CD4-positive, alpha-beta memory T cell (primary cell): ENCODE data around the gene IGFL2. TPM values are rescaled to one million over a fixed set of nuclear protein-coding genes. Genes with fewer than 3 reads are reported as not detected.
"Not testable (repeated sequence)": the region's sequence is repeated elsewhere in the genome, so short reads cannot be mapped to it uniquely, and the experiment has no call there.

Experiments used
- CTCF ChIA-PET: fragments of 350-600 bp; sonication (Branson Sonifier 250); formaldehyde crosslinking; loops from one replicate; lab custom pipeline; 2021; ENCODE audit warnings: inconsistent platforms; ENCODE audit not compliant: partially characterized antibody; lab: Charles Lee
- POLR2A ChIA-PET: fragments of 350-600 bp; sonication (Branson Sonifier 250); formaldehyde crosslinking; loops from one replicate; lab custom pipeline; 2021; ENCODE audit not compliant: partially characterized antibody; lab: Charles Lee
- DNase-seq, 5 donors: peaks; one replicate each; pipeline versions ENCODE4 v3.0.0 to v3.0.0-alpha.2; 2020 to 2022; ENCODE audit warnings: mixed read lengths in 1 of 5
- H3K27ac ChIP-seq: one replicate; pipeline ENCODE4 v1.7.0; 2013; ENCODE audit warnings: low read depth, low read length
- H3K27me3 ChIP-seq: 2 replicates; pipeline ENCODE4 v1.7.0; 2013; ENCODE audit warnings: mild to moderate bottlenecking, low read length, moderate library complexity; ENCODE audit not compliant: insufficient read depth
- H3K36me3 ChIP-seq: 2 replicates; pipeline ENCODE4 v1.7.0; 2013; ENCODE audit warnings: mild to moderate bottlenecking, low read length, moderate library complexity; ENCODE audit not compliant: insufficient read depth
- H3K4me1 ChIP-seq: 2 replicates; pipeline ENCODE4 v1.7.0; 2013; ENCODE audit warnings: mild to moderate bottlenecking, low read length, moderate library complexity; ENCODE audit not compliant: insufficient read depth
- H3K4me3 ChIP-seq, 2 donors: one replicate each; pipeline ENCODE4 v1.7.0; 2013; ENCODE audit warnings: low read length in 2 of 2, mild to moderate bottlenecking in 1 of 2
- H3K9me3 ChIP-seq, 2 donors: one replicate each; pipeline ENCODE4 v1.7.0; 2013; ENCODE audit warnings: low read length in 2 of 2, control low read depth in 1 of 2; ENCODE audit not compliant: control insufficient read depth in 1 of 2
- H3K27ac Mint-ChIP-seq, 7 donors: one replicate each; pipeline ENCODE4 v1.8.0; 2020 to 2021; ENCODE audit warnings: mixed read lengths in 7 of 7, mild to moderate bottlenecking in 6 of 7, inconsistent platforms in 3 of 7, moderate library complexity in 3 of 7
- H3K27me3 Mint-ChIP-seq, 2 donors: one replicate each; pipeline ENCODE4 v1.8.0; 2020 to 2021; ENCODE audit warnings: mixed read lengths in 2 of 2
- H3K36me3 Mint-ChIP-seq, 2 donors: one replicate each; pipeline ENCODE4 v1.8.0; 2020 to 2021; ENCODE audit warnings: mixed read lengths in 2 of 2, inconsistent platforms in 1 of 2, mild to moderate bottlenecking in 1 of 2
- H3K4me1 Mint-ChIP-seq, 4 donors: one replicate each; pipeline ENCODE4 v1.8.0; 2020 to 2021; ENCODE audit warnings: mixed read lengths in 4 of 4, mild to moderate bottlenecking in 1 of 4
- H3K4me3 Mint-ChIP-seq, 8 donors: one replicate each; pipeline ENCODE4 v1.8.0; 2020 to 2021; ENCODE audit warnings: mixed read lengths in 8 of 8, mild to moderate bottlenecking in 7 of 8, moderate library complexity in 6 of 8, inconsistent platforms in 3 of 8
- H3K9me3 Mint-ChIP-seq, 8 donors: one replicate each; pipeline ENCODE4 v1.8.0; 2020 to 2021; ENCODE audit warnings: mixed read lengths in 8 of 8, mild to moderate bottlenecking in 5 of 8, inconsistent platforms in 3 of 8, moderate library complexity in 1 of 8
- intact Hi-C: fragments of 100-400 bp; cut with micrococcal nuclease; formaldehyde crosslinking; loops from one replicate; pipeline ENCODE4 v1.15.1; 2023
- polyA plus RNA-seq, 2 donors: library from polyadenylated mRNA; unstranded; fragments of 300-500 nt; fragmentation: Illumina TruSeq; gene quantifications; one replicate each; pipeline ENCODE4 v1.2.3, GENCODE V29; 2021
- total RNA-seq, 2 experiments: library from RNA; stranded (reverse); gene quantifications; one replicate each; pipeline ENCODE4 v1.2.3, GENCODE V29; 2021

IGFL2 gene
- total and polyA plus RNA-seq, 4 experiments from 2014 or later = 0.28 to 0.47 TPM; not detected in 2

DNA sequence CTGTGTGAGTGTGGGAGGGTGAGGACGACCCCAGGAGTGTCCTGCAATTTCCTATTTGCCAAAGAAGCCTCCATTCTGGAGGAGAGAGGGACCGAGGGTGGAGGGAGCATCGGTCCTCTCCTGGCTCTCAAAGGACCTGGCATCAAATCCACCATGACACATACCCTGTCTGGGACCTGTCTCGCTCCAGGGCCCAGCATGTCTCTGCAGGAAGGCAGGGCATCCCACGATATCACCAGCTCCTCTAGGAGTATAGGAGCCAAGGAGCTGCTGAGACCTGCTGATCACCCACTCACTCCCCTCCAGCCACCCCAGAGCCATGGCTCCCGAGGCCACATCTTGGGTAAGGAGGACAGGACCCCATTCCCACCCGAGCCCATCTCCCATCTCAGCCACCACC, 47.9 kb downstream of the IGFL2 start:
- H3K27ac Mint-ChIP-seq, H3K4me1 ChIP-seq, H3K36me3 Mint-ChIP-seq, H3K4me3 Mint-ChIP-seq, H3K4me3 ChIP-seq, CTCF ChIA-PET, intact Hi-C loops, H3K4me1 Mint-ChIP-seq, POLR2A ChIA-PET, H3K27me3 ChIP-seq, DNase-seq, H3K27ac ChIP-seq, H3K9me3 ChIP-seq, H3K36me3 ChIP-seq, H3K9me3 Mint-ChIP-seq: not testable (repeated sequence)
- peaks cover 24 to 34% of the 10 kb centered on the region in 2 donors for H3K27me3 Mint-ChIP-seq

DNA sequence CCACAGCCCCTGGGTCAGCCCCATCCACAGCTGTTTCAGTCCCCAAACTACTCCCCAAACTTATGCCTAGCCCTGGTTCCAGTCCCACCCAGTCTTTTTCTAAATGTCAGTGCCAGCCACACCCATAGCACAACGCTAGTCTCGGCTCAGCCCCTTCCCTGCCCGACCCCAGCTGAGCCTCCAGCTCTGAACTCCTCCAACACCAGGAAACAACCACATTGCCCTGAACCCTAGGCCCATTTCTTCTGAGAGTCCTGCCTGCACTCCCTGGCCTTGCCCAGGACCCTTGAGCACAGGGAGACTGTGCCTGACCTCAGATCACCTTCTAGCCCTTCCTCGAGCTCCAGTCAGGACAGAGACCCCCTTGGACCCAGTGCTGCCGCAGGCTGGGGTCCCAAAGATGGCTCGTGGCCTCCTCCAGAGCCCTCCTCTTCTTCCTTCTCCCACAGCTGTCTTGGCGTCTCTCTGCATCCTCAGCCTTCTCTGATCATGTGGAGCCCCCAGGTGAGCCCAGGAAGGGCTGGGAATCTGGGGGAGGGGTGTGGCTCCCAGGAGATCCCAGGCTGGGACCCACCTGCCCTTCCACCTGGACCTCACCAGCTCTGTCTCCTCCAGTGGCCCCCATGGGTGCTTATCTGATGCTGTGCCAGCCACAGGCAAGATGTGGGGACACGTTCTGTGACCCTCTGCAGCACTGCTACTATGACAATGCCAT, 48.5 kb downstream of the IGFL2 start:
- Histone ChIP-seq H3K9me3 (no peaks in the 10 kb centered on the region), H3K4me3 (no peak overlapping the region), H3K36me3 (no peaks in the 10 kb centered on the region), H3K27ac (no peak overlapping the region), H3K27me3 (no peaks in the 10 kb centered on the region), H3K4me1 (no peaks in the 10 kb centered on the region)
- H3K36me3 Mint-ChIP-seq = no peaks in the 10 kb centered on the region
- ChIA-PET CTCF (no interaction called here), POLR2A (no interaction called here)
- H3K27me3 Mint-ChIP-seq = peaks cover 22 to 32% of the 10 kb centered on the region in 2 donors
- no peaks in the 10 kb centered on the region for H3K4me1 Mint-ChIP-seq
- peak overlapping the region in 1 of 8 donors; percentile 21 for H3K4me3 Mint-ChIP-seq
- H3K9me3 Mint-ChIP-seq = peaks cover 0 to 2% (median 0%) of the 10 kb centered on the region in 8 donors
- H3K27ac Mint-ChIP-seq = no peak overlapping the region
- no peak for DNase-seq
- intact Hi-C loops = no loop called here

DNA sequence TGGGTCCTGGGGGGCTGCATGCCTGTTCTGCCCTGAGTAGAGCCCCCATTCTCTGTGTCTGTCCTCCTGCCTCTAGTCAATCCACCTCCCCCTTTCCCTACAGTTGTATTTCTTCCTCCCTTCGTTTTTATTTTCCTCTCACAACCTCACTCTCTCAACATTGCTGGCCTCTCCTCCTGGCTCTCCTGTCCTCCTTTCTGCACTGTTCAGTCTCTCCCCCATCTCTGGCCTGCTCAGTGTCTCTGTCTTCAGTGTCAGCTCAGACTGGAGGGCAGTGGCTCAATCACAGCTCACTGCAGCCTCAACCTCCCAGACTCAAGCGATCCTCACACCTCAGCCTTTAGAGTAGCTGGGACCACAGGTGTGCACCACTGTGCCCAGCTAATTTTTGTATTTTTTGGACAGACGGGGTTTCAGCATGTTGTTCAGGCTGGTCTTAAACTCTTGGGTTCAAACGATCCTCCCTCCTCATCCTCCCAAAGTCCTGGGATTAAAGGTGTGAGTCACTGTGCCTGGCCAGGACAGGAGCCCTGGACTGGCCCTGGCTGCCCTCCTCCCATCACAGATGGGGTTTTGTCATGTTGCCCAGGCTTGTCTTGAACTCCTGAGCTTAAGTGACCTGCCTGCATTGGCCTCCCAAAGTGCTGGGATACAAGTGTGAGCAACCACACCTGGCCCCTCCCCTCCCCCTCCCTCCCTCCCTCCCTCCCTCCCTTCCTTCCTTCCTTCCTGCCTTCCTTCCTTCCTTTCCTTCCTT, 49.5 kb downstream of the IGFL2 start:
- H3K27me3 ChIP-seq = no peaks in the 10 kb centered on the region
- H3K27ac ChIP-seq = no peak overlapping the region
- H3K4me1 ChIP-seq = no peaks in the 10 kb centered on the region
- no peaks in the 10 kb centered on the region for H3K9me3 ChIP-seq
- ChIA-PET POLR2A (no interaction called here), CTCF (no interaction called here)
- DNase-seq = no peak
- H3K4me3 Mint-ChIP-seq = no peak overlapping the region
- no peak overlapping the region for H3K27ac Mint-ChIP-seq
- no peak overlapping the region for H3K4me3 ChIP-seq
- H3K4me1 Mint-ChIP-seq = peaks cover 0 to 2% (median 0%) of the 10 kb centered on the region in 4 donors
- H3K36me3 Mint-ChIP-seq = no peaks in the 10 kb centered on the region
- peaks cover 0 to 2% (median 0%) of the 10 kb centered on the region in 8 donors for H3K9me3 Mint-ChIP-seq
- intact Hi-C loops = no loop called here
- H3K36me3 ChIP-seq = no peaks in the 10 kb centered on the region
- H3K27me3 Mint-ChIP-seq = peaks cover 20 to 38% of the 10 kb centered on the region in 2 donors

DNA sequence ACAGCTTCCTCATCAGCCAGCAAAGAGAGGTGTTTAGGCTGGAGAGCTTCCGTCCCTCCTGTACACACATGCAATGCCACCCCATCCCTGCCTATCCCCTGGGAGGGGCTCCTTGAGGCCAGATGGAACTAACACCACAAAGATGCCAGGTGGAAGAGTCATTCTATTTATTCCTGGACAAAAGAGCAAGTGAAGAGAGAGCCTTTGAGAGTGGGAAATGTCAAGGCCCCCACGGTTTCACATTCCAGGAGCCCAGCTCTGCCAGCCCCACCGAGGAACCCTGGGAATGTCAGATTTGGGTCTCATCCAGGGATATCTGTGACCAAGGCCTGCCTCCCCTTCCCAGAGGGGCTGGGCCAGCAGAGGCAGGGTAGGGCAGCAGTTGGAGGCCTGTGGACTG, 50.7 kb downstream of the IGFL2 start:
- Histone ChIP-seq H3K9me3 (no peaks in the 10 kb centered on the region), H3K4me3 (no peak overlapping the region), H3K36me3 (no peaks in the 10 kb centered on the region), H3K27ac (no peak overlapping the region), H3K4me1 (no peaks in the 10 kb centered on the region), H3K27me3 (no peaks in the 10 kb centered on the region)
- Mint-ChIP-seq H3K27me3 (peaks cover 27 to 36% of the 10 kb centered on the region in 2 donors), H3K36me3 (no peaks in the 10 kb centered on the region), H3K4me1 (peaks cover 0 to 2% (median 0%) of the 10 kb centered on the region in 4 donors), H3K4me3 (no peak overlapping the region), H3K9me3 (peaks cover 0 to 2% (median 0%) of the 10 kb centered on the region in 8 donors), H3K27ac (peak overlapping the region in 1 of 7 donors; percentile 52)
- POLR2A ChIA-PET = no interaction called here
- intact Hi-C loops = no loop called here
- CTCF ChIA-PET = no interaction called here
- DNase-seq = no peak

DNA sequence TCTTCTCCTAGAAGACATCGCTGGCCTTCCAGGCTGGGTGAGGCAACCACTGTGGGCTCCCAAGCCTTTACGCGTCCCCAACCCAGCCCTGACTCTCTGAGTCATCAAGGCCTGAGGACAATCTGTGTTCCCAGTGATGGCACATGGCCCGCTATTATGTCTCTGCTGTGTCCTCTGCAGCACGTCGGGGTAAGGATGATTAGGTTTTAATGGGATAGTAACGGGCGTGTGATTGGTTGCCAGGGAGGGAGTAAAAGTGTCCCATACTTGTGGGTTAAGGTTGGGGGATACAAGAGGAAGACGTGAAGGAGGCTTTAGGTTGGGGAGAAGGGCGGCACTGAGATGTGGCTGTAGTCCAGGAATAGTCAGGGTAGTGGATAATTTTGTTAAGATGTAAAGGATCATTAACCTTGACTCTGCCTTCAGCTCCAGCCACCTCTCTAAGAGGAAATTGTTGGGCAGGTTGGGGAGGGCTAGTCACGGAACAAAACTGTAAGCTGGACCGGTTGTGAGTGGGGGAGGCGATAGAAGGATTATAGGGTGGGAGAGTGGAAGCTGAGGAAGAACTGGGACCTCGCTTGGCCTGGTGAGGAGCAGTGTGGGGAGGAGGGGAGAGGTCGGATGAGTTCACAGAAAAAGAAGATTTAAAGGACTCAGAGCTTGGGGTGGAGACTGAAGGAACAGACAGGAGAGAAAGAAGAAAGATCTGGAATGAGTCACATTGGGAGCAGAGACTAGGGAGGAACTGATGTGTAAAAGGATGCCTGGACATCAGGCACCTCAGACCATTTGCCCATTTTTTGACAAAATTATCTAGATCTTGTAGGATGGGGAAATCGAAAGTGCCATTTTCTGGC, 53.6 kb downstream of the IGFL2 start:
- H3K27me3 Mint-ChIP-seq = peaks cover 19 to 22% of the 10 kb centered on the region in 2 donors

DNA sequence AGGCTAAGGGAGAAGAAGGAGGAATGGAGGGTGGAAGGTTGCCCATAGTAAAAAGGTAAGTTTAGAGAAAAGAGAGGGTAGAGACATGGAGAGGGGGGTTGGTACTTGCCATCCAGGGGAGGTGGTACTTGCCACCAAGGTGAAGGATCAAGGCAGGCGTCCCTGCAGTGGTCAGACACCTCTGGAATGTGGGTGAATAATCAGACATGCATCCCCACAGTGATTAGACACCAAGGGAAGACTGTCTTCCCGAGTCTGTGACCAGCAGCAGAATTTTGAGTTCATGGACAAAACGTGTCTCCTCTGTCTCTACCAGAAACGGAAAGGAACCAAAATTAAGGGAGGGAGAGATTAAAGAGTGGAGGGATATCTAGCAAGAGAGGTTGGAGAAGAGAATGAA, 54.4 kb downstream of the IGFL2 start:
- Mint-ChIP-seq H3K27ac (no peak overlapping the region), H3K9me3 (peaks cover 0 to under 1% (median 0%) of the 10 kb centered on the region in 8 donors)
- CTCF ChIA-PET = no interaction called here

More for the DNA sequence above, 53.6 kb downstream of the IGFL2 start:
- peaks cover 0 to 2% (median 0%) of the 10 kb centered on the region in 4 donors for H3K4me1 Mint-ChIP-seq
- H3K4me3 Mint-ChIP-seq = no peak overlapping the region
- no peaks in the 10 kb centered on the region for H3K9me3 ChIP-seq
- POLR2A ChIA-PET = no interaction called here
- H3K27me3 ChIP-seq = no peaks in the 10 kb centered on the region
- no peaks in the 10 kb centered on the region for H3K4me1 ChIP-seq
- H3K27ac ChIP-seq = no peak overlapping the region
- no peaks in the 10 kb centered on the region for H3K36me3 Mint-ChIP-seq
- peaks cover 0 to 2% (median 0%) of the 10 kb centered on the region in 8 donors for H3K9me3 Mint-ChIP-seq
- intact Hi-C loops = no loop called here
- no peak overlapping the region for H3K4me3 ChIP-seq
- H3K36me3 ChIP-seq = no peaks in the 10 kb centered on the region
- H3K27ac Mint-ChIP-seq = no peak overlapping the region
- no peak for DNase-seq
- CTCF ChIA-PET = no interaction called here

More for the DNA sequence above, 54.4 kb downstream of the IGFL2 start:
- H3K4me1 ChIP-seq = no peaks in the 10 kb centered on the region
- POLR2A ChIA-PET = no interaction called here
- no peak overlapping the region for H3K27ac ChIP-seq
- Mint-ChIP-seq H3K36me3 (no peaks in the 10 kb centered on the region), H3K4me3 (no peak overlapping the region), H3K4me1 (peaks cover 0 to 2% (median 0%) of the 10 kb centered on the region in 4 donors), H3K27me3 (peaks cover 13 to 14% of the 10 kb centered on the region in 2 donors)
- H3K36me3 ChIP-seq = no peaks in the 10 kb centered on the region
- H3K9me3 ChIP-seq = no peaks in the 10 kb centered on the region
- no peaks in the 10 kb centered on the region for H3K27me3 ChIP-seq
- no peak overlapping the region for H3K4me3 ChIP-seq
- DNase-seq = no peak
- intact Hi-C loops = no loop called here
